DOHH2 (cell line): Measurements from ENCODE around the gene TERT.

Experiments used
- H3F3A ChIP-seq: fragments of 200-600 bp; sonication (generic), shearing (Covaris generic); 2 replicates; pipeline ENCODE4 v1.6.0; 2016; ENCODE audit warnings: antibody characterized with exemption, mild to moderate bottlenecking; ENCODE audit not compliant: control insufficient read depth, insufficient read depth
- H3K27ac ChIP-seq: fragments of 200-600 bp; sonication (generic); 2 replicates; pipeline ENCODE4 v1.5.1; 2014; ENCODE audit warnings: low read depth, mild to moderate bottlenecking, low read length, moderate library complexity
- H3K27me3 ChIP-seq: fragments of 200-600 bp; sonication (generic); 2 replicates; pipeline ENCODE4 v1.6.1; 2014; ENCODE audit warnings: mild to moderate bottlenecking, low read length, mixed read lengths; ENCODE audit not compliant: control insufficient read depth
- H3K36me3 ChIP-seq: fragments of 200-600 bp; sonication (generic); 2 replicates; pipeline ENCODE4 v1.6.1; 2014; ENCODE audit warnings: mild to moderate bottlenecking, low read length, moderate library complexity, mixed read lengths; ENCODE audit not compliant: control insufficient read depth
- H3K4me1 ChIP-seq: fragments of 200-600 bp; sonication (generic); 2 replicates; pipeline ENCODE4 v1.6.1; 2014; ENCODE audit warnings: mild to moderate bottlenecking, low read length, mixed read lengths; ENCODE audit not compliant: control insufficient read depth
- H3K4me2 ChIP-seq: fragments of 200-600 bp; sonication (generic); 2 replicates; pipeline ENCODE4 v1.6.0; 2014; ENCODE audit warnings: mild to moderate bottlenecking, low read length, moderate library complexity
- H3K4me3 ChIP-seq: fragments of 200-600 bp; sonication (generic); 2 replicates; pipeline ENCODE4 v1.5.1; 2014; ENCODE audit warnings: mild to moderate bottlenecking, low read length, mixed read lengths
- H3K79me2 ChIP-seq: fragments of 200-600 bp; sonication (generic); 2 replicates; pipeline ENCODE4 v1.6.1; 2014; ENCODE audit warnings: mild to moderate bottlenecking, low read length, mixed read lengths; ENCODE audit not compliant: control insufficient read depth
- H3K9me2 ChIP-seq: fragments of 200-600 bp; sonication (generic); replicated peaks from 2 replicates; pipeline ENCODE4 v1.6.1; 2014; ENCODE audit warnings: mild to moderate bottlenecking, low read length, mixed read lengths; ENCODE audit not compliant: control insufficient read depth
- H3K9me3 ChIP-seq: fragments of 200-600 bp; sonication (generic); 2 replicates; pipeline ENCODE4 v1.6.1; 2014; ENCODE audit warnings: antibody characterized with exemption, low read length, mixed read lengths; ENCODE audit not compliant: control insufficient read depth, insufficient read depth
- H4K20me1 ChIP-seq: fragments of 200-600 bp; sonication (generic); 2 replicates; pipeline ENCODE4 v1.6.0; 2014; ENCODE audit warnings: low read depth, mild to moderate bottlenecking, antibody characterized with exemption, low read length, moderate library complexity; ENCODE audit not compliant: control insufficient read depth, insufficient read depth
- CTCF ChIP-seq: fragments of 200-600 bp; sonication (generic); IDR thresholded peaks from one replicate; pipeline ENCODE4 v1.5.1; 2014; ENCODE audit warnings: antibody characterized with exemption, mild to moderate bottlenecking, low read depth, low read length; ENCODE audit not compliant: poor library complexity, severe bottlenecking
- EZH2phosphoT487 ChIP-seq: fragments of 200-600 bp; sonication (generic); IDR thresholded peaks from 2 replicates; pipeline ENCODE4 v1.6.1; 2017; ENCODE audit warnings: borderline replicate concordance, mild to moderate bottlenecking, antibody characterized with exemption, low read length, moderate library complexity, mixed read lengths

The TERT gene

GRCh38 chr5:1336749-1337488, 42.1 kb upstream of the TERT start:
- peak overlapping the region; percentile 64 for H3K27ac ChIP-seq
- peaks cover 98% of the 10 kb centered on the region for H3K36me3 ChIP-seq
- peak overlapping the region; percentile 42 for H3K4me2 ChIP-seq

GRCh38 chr5:1336106-1336561, 41.3 kb upstream of the TERT start:
- Histone ChIP-seq H3K27ac (peak overlapping the region; percentile 64), H3F3A (peaks cover 11% of the 10 kb centered on the region; the same call in 1 of the 2 replicates), H3K4me3 (peak overlapping the region; percentile 37), H3K4me1 (peaks cover 45% of the 10 kb centered on the region), H3K36me3 (peaks cover 98% of the 10 kb centered on the region), H3K9me2 (no peaks in the 10 kb centered on the region), H3K79me2 (peaks cover 95% of the 10 kb centered on the region), H3K9me3 (no peaks in the 10 kb centered on the region), H3K27me3 (no peaks in the 10 kb centered on the region), H4K20me1 (peaks cover 11% of the 10 kb centered on the region), H3K4me2 (peak overlapping the region; percentile 42)
- no peak for TF ChIP-seq CTCF
- TF ChIP-seq EZH2phosphoT487 = no peak

More at GRCh38 chr5:1336749-1337488, 42.1 kb upstream of the TERT start:
- peaks cover 53% of the 10 kb centered on the region for H3K4me1 ChIP-seq
- peaks cover 95% of the 10 kb centered on the region for H3K79me2 ChIP-seq
- H3K9me3 ChIP-seq = no peaks in the 10 kb centered on the region
- TF ChIP-seq EZH2phosphoT487 (no peak), CTCF (no peak)
- peak overlapping the region; percentile 37 for H3K4me3 ChIP-seq
- H3K27me3 ChIP-seq = no peaks in the 10 kb centered on the region
- H4K20me1 ChIP-seq = peaks cover 16% of the 10 kb centered on the region
- no peaks in the 10 kb centered on the region for H3K9me2 ChIP-seq
- H3F3A ChIP-seq = peaks cover 17% of the 10 kb centered on the region

GRCh38 chr5:1335540-1336095, 40.8 kb upstream of the TERT start:
- Histone ChIP-seq H3K4me3 (no peak overlapping the region), H3K79me2 (peaks cover 95% of the 10 kb centered on the region), H3K4me2 (no peak overlapping the region; the same call in 1 of the 2 replicates), H3F3A (peaks cover 11% of the 10 kb centered on the region; the same call in 1 of the 2 replicates), H3K4me1 (peaks cover 42% of the 10 kb centered on the region), H3K27ac (peak overlapping the region; percentile 64), H4K20me1 (peaks cover 9% of the 10 kb centered on the region), H3K9me2 (no peaks in the 10 kb centered on the region), H3K27me3 (no peaks in the 10 kb centered on the region), H3K9me3 (no peaks in the 10 kb centered on the region), H3K36me3 (peaks cover 98% of the 10 kb centered on the region)
- no peak for TF ChIP-seq EZH2phosphoT487
